GM03348 (cell line): ENCODE results near the gene MEGF6.

ENCODE experiments used
- DNase-seq: peaks from one replicate; pipeline ENCODE4 v3.0.0; 2012; ENCODE audit warnings: low spot score

The MEGF6 gene

DNA sequence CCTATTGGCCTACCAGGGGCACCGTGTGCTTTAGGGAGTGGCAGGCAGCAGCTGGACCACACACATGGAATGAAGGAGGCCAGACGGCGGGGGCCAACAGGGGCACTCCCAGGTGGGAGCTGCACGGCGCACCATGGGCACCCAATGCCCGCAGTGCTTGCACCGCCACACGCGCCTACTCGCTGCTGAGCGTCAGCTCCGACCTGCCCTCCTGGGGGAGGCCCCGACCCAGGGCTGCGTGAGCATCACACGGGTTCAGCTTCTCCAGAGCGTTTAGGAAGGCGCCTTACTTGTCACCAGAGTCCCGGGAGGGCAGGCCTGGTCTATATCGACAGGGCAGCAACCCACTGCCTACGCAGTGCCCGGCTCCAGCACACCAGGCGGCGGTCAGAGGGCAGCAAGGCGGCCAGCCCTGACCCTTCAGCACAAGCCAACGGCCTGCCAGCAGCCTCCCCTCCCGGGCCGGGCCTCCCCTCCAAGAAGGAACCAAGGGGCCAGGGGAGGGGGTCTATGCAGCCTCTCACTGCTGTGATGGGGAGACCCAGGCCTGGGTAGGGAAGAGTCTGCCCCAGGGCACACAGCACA lies 91.9 kb downstream of the MEGF6 start:
- DNase-seq = no peak

- no peak for DNase-seq
Observed at GRCh38 chr1:3518756-3519155, 92.6 kb downstream of the MEGF6 start.

DNA sequence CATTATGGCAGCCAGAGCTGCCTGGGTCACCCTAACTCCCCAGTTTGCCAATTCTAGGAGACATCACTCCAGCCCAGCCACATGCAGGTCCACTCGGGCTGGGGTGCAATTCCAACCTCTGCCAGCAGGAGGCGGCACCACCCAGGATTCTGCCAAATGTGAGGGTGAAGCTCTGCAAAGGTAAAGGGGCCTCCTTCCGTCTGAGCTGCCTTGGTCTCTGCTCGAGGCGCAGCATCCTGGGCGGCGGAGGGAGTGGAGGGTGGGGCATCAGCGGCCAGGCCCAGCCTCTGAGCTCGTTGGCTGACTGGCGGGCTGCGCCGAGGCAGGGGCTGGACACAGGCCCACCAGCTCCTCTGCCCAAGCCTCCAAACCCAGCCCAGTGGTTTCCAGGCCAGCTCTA lies 93.1 kb downstream of the MEGF6 start:
- DNase-seq = peak; percentile 49

GRCh38 chr1:3516911-3517675 lies 94.2 kb downstream of the MEGF6 start:
- no peak for DNase-seq

GRCh38 chr1:3516481-3516869 lies 94.8 kb downstream of the MEGF6 start:
- no peak for DNase-seq

DNA sequence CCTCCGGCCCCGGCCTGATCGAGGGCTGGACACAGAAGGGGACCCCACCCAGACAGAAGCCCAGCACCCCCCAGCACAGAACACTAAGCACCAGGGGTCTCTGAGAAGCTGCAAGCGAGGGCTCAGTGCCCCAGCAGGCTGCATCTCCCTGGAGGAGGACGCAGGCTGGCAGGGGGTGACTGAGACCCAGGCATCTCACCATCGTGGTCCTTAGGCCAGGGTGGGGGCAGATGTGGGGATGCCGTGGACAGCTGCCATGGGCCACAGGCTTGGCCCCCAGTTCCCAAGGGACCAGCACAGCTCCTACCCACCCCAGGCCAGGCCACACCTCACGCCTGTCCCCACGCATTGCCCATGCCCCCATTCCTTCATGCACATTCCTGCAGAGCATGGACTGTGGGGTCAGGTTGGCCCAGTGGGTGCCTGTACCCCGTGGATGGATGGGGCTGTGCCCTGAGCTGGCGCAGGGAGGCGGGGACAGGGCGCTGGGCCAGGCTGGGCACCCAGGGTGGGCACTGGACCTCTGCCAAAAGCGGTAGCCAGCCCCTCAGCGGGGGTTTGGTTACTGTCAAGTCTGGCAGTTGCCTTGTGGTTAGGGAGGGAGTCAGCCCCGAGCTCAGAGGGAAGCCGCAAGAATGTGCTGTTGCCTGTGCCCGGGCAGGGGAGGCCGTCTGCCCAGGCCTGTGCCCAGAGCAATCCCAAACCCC lies 95.4 kb downstream of the MEGF6 start:
- peak; percentile 63 for DNase-seq

DNA sequence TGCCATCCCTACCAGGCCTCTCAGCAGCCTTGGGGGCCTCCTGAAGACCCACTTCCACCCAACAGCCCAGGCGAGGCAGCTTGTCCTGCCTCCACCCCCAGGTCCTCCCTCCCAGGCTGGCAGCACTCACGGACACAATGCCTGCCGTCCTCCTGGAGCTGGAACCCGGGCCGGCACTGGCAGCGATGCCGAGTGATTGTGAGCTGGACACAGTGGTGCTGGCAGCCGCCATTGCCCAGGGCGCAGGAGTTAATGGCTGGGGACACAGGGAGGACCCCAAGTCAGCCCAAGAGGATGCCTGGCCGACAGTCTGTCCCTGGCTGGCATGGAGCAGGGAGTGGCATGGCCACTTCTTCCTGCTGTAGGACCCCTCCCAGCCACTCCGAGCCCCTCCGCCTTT lies 96.0 kb downstream of the MEGF6 start:
- no peak for DNase-seq

DNA sequence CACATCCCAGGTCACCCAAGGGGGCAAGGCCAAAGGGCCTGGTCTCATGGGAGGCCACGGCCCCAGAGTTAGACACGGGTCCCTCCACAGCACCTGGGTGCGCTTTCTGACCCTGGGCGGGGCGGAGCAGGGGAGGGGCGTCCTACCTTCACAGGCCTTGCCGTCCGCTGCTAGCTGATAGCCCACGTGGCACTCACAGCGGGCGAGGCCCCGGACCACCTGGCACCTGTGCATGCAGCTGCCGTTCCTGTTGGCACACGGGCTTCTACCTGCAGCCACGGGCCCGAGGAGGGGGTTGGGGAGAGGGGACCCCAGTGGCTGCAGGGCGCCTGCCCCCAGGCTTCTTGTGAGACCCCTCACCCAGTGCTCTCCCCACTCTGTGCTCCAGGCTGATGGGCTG lies 96.9 kb downstream of the MEGF6 start:
- no peak for DNase-seq

- DNase-seq = no peak
Observed at GRCh38 chr1:3511856-3512255, 99.5 kb downstream of the MEGF6 start.

DNA sequence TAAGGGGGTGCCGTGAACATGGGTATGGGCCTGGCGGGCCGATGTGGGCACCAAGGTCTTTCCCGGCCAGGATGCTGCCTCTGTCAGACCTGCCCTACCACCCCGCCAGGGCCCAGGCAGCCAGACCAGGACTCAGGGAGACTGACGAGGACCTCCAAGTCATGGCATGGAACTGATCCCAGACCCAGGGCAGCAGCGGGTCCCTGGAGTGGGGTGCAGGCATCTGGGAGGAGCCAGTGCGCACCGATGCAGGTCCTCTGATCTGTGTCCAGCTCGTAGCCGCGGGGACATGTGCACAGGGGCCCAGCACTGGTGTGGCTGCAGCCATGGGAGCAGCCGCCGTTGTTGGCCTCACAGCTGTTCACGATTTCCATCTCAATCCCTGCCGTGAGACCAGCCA lies 100.0 kb downstream of the MEGF6 start:
- DNase-seq = no peak

GRCh38 chr1:3510956-3511250 lies 100.4 kb downstream of the MEGF6 start:
- DNase-seq = no peak

- no peak for DNase-seq
Observed at GRCh38 chr1:3510136-3510955, 101.0 kb downstream of the MEGF6 start.

DNA sequence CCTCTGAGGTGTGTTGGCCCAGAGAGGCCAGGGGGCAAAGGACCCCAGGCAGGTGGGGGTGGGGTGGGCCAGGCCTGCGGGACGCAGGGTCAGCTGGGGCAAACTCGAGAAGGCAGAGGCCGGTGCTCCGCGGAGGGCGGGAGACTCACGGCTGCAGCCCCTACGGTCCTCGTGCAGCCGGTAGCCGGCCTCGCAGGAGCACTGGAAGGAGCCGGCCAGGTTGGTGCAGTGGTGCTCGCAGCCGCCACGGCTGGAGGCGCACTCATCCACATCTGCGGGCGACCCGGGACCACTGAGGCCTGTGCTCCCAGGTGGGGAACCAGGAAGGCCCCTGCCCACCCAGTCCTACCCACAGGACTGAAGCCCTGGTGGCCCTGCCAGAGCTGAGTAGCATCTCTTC lies 101.6 kb downstream of the MEGF6 start:
- DNase-seq = no peak

- no peak for DNase-seq
Observed at GRCh38 chr1:3508757-3509415, 102.4 kb downstream of the MEGF6 start.

GRCh38 chr1:3507636-3508275 lies 103.6 kb downstream of the MEGF6 start:
- DNase-seq = no peak

- DNase-seq = no peak
Observed at GRCh38 chr1:3506943-3507342, 104.4 kb downstream of the MEGF6 start.

GRCh38 chr1:3506041-3506440 lies 105.3 kb downstream of the MEGF6 start:
- no peak for DNase-seq

- DNase-seq = no peak
Observed at GRCh38 chr1:3505161-3505560, 106.1 kb downstream of the MEGF6 start.

GRCh38 chr1:3504822-3505153 lies 106.5 kb downstream of the MEGF6 start:
- peak; percentile 60 for DNase-seq

DNA sequence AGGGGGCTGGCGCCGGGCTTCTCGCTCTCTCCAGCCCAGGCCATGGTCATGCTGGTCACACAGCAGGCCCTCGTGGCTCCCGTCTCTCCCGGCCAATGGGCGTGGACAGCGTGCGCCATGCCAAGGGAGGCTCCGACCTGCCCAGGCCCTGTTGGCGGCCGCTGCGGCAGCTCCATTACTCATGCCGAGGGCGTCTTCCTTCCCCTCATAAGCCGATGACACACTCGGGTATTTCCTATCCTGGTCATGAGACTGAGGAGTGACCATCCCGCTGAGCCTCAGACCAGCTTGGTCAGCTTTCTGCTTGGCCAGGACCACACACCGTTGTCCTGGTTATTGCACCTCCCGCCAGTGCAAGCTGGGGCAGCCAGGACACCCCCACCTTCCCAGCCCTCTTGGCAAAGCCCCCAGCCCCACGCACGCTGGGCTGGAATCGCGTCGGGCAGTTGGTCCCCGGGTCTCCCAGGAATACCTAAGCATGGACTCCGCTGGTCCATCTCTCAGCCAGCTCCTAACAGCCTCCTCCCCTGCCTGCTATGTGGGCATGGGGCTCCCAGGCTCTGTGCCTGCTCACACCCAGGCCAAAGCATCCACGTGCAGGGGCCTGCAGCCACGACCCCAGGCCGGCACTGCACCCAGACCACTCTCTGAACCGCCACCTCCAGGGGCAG lies 107.0 kb downstream of the MEGF6 start:
- DNase-seq = peak; percentile 97

GRCh38 chr1:3503525-3503886 lies 107.8 kb downstream of the MEGF6 start:
- DNase-seq = no peak
